Natural killer cell (primary cell): Measurements from ENCODE around the gene CD226. TPM values are rescaled to one million over a fixed set of nuclear protein-coding genes. Genes with fewer than 3 reads are reported as not detected.
"Not testable (repeated sequence)": the region's sequence is repeated elsewhere in the genome, so short reads cannot be mapped to it uniquely, and the experiment has no call there.

Experiments
- ATAC-seq, 3 donors: fragments of 150-1000 bp in 2 of 3; fragments of 200-7000 bp in 1 of 3; cut with Tn5 transposase; 1 replicate in 1 of 3; 2 replicates in 2 of 3; pipeline ENCODE4 v1.10.0; 2021; ENCODE audit warnings: mild to moderate bottlenecking in 2 of 3, moderate library complexity in 2 of 3
- DNase-seq, 2 donors: peaks; one replicate each; pipeline versions ENCODE4 v3.0.0 to v3.0.0-alpha.2; 2013 to 2021; ENCODE audit warnings: mixed read lengths in 1 of 2
- H3K27ac ChIP-seq: one replicate; pipeline ENCODE4 v1.5.1; 2013; ENCODE audit warnings: mild to moderate bottlenecking, low read length
- H3K27me3 ChIP-seq: one replicate; pipeline ENCODE4 v1.6.1; 2013; ENCODE audit warnings: low read length; ENCODE audit not compliant: control insufficient read depth, insufficient read depth
- H3K36me3 ChIP-seq: one replicate; pipeline ENCODE4 v1.6.1; 2013; ENCODE audit warnings: low read length; ENCODE audit not compliant: control insufficient read depth, insufficient read depth
- H3K4me1 ChIP-seq: one replicate; pipeline ENCODE4 v1.6.1; 2013; ENCODE audit warnings: low read length; ENCODE audit not compliant: control insufficient read depth, insufficient read depth
- H3K4me3 ChIP-seq: one replicate; pipeline ENCODE4 v1.5.1; 2013; ENCODE audit warnings: low read length
- H3K9me3 ChIP-seq: one replicate; pipeline ENCODE4 v1.6.1; 2013; ENCODE audit warnings: low read length; ENCODE audit not compliant: control insufficient read depth, insufficient read depth
- H3K27ac Mint-ChIP-seq, 2 donors: one replicate each; pipeline ENCODE4 v1.8.0; 2022; ENCODE audit warnings: mild to moderate bottlenecking in 2 of 2, mixed read lengths in 2 of 2, moderate library complexity in 1 of 2
- H3K27me3 Mint-ChIP-seq, 2 donors: one replicate each; pipeline ENCODE4 v1.8.0; 2022; ENCODE audit warnings: low read depth in 2 of 2, mixed read lengths in 2 of 2
- H3K36me3 Mint-ChIP-seq: one replicate; pipeline ENCODE4 v1.8.0; 2022; ENCODE audit warnings: mixed read lengths
- H3K4me1 Mint-ChIP-seq, 2 donors: one replicate each; pipeline ENCODE4 v1.8.0; 2022; ENCODE audit warnings: mixed read lengths in 2 of 2
- H3K4me3 Mint-ChIP-seq: one replicate; pipeline ENCODE4 v1.8.0; 2022; ENCODE audit warnings: mild to moderate bottlenecking, moderate library complexity, mixed read lengths
- H3K9me3 Mint-ChIP-seq, 2 donors: one replicate each; pipeline ENCODE4 v1.8.0; 2022; ENCODE audit warnings: mixed read lengths in 2 of 2
- WGBS: methylation state at CpG from one replicate; pipeline ENCODE4 v1.1.7; 2013; ENCODE audit warnings: missing lambda C conversion rate; ENCODE audit not compliant: insufficient coverage; 5-methylcytosine and 5-hydroxymethylcytosine counted together
- intact Hi-C: fragments of 100-400 bp; cut with micrococcal nuclease; formaldehyde crosslinking; loops from one replicate; pipeline ENCODE4 v1.14.2; 2022
- total RNA-seq, 4 donors: library from RNA; stranded (reverse); fragments of 120-200 nt in 1 of 4; gene quantifications; one replicate each; pipeline versions ENCODE4 v1.2.3 to v1.2.4, GENCODE V29; 2013 to 2022
- TF ChIP-seq, protein P1 (sequence below): fragments of 200-600 bp; IDR thresholded peaks from one replicate; pipeline ENCODE4 v1.8.0; 2022; ENCODE audit warnings: antibody characterized with exemption

The CD226 gene
- total RNA-seq, 3 donors from 2014 or later (not counting 1 experiment from before 2014, with no cell fraction given), result 151 to 178 (median 162) TPM

DNA sequence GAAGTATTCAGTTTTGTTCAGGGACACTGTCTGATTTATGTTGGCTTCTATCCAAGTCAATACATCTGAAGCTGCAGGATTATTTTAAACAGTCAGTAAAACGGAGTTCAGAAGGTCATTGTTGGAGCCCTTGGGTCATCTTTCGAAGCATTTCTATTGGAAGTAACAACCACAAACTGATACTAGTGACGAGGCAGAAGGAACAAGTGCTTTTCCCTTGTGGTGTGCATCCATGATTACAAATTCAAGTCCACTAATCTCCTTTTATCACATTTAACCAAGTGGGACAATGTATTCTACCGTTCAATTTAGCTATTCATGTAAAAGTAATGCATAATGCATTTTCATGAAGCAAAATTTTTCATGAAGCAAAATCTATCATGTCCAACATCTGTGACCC is 76.9 kb downstream of the CD226 start:
- Mint-ChIP-seq H3K4me3 (no peak overlapping the region), H3K4me1 (peaks cover 52 to 53% of the 10 kb centered on the region in 2 donors), H3K36me3 (peaks cover 8% of the 10 kb centered on the region), H3K9me3 (no peaks in the 10 kb centered on the region), H3K27ac (no peak overlapping the region), H3K27me3 (no peaks in the 10 kb centered on the region)
- peaks cover 15% of the 10 kb centered on the region for H3K4me1 ChIP-seq
- H3K27me3 ChIP-seq, result no peaks in the 10 kb centered on the region
- peaks cover 44% of the 10 kb centered on the region for H3K36me3 ChIP-seq
- TF ChIP-seq, protein P1, sequence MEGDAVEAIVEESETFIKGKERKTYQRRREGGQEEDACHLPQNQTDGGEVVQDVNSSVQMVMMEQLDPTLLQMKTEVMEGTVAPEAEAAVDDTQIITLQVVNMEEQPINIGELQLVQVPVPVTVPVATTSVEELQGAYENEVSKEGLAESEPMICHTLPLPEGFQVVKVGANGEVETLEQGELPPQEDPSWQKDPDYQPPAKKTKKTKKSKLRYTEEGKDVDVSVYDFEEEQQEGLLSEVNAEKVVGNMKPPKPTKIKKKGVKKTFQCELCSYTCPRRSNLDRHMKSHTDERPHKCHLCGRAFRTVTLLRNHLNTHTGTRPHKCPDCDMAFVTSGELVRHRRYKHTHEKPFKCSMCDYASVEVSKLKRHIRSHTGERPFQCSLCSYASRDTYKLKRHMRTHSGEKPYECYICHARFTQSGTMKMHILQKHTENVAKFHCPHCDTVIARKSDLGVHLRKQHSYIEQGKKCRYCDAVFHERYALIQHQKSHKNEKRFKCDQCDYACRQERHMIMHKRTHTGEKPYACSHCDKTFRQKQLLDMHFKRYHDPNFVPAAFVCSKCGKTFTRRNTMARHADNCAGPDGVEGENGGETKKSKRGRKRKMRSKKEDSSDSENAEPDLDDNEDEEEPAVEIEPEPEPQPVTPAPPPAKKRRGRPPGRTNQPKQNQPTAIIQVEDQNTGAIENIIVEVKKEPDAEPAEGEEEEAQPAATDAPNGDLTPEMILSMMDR, result no peak
- no peaks in the 10 kb centered on the region for H3K9me3 ChIP-seq
- H3K27ac ChIP-seq, result no peak overlapping the region
- no peak overlapping the region for H3K4me3 ChIP-seq
- WGBS, result 100% methylated on average over 4 of the region's 4 CpGs
- no peak for DNase-seq
- ATAC-seq, result no peak
- intact Hi-C loops, result no loop called here

DNA sequence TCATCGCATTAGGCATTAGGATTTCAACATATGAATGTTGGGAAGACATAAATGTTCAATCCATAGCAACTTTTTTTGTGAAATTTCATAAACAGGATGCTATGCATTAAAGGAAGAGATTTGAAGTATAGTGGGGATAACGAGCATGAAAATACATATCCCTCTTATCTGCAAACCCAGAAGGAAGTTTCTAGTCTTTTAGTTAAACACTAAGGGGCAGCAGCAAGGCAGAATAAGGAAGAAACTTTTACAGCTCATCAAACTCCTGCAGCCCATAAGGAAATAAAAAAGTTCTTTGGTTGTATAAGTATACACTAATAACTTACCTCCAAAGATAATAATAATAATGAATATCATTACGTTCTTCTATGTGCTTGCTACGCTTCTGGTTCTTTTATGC is 81.5 kb downstream of the CD226 start:
- Mint-ChIP-seq H3K27ac (peak overlapping the region in 1 of 2 donors; percentile 54), H3K9me3 (peaks cover 0 to 2% of the 10 kb centered on the region in 2 donors), H3K27me3 (no peaks in the 10 kb centered on the region), H3K4me3 (no peak overlapping the region), H3K4me1 (peaks cover 23 to 30% of the 10 kb centered on the region in 2 donors), H3K36me3 (peaks cover 30% of the 10 kb centered on the region)
- H3K27ac ChIP-seq, result no peak overlapping the region
- no peaks in the 10 kb centered on the region for H3K9me3 ChIP-seq
- H3K27me3 ChIP-seq, result no peaks in the 10 kb centered on the region
- ATAC-seq, result no peak
- intact Hi-C loops, result no loop called here
- TF ChIP-seq, protein P1, result no peak
- H3K4me3 ChIP-seq, result no peak overlapping the region
- H3K36me3 ChIP-seq, result peaks cover 70% of the 10 kb centered on the region
- no peaks in the 10 kb centered on the region for H3K4me1 ChIP-seq
- WGBS, result 95% methylated on average over 2 of the region's 4 CpGs
- DNase-seq, result no peak

DNA sequence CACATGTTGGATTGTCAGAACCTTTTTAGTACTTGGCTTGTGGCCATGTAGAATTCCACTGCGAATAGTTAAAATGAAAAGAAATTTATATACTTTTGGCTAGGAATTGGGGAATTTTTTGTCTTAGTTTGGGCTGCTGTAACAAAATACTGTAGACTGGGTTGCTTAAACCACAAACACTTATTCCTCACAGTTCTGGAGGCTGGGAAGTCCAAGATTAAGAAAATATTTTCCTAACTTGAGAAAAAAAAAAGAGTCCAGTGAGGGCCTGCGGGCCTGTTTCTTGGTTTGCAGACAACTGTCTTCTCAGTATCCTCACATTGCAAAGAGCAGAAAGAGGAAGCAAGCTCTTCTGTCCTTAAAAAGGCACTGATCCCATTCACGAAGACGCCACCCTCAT is 81.9 kb downstream of the CD226 start:
- Histone ChIP-seq H3K4me1 (no peaks in the 10 kb centered on the region), H3K4me3 (no peak overlapping the region), H3K27ac (no peak overlapping the region), H3K36me3 (peaks cover 69% of the 10 kb centered on the region), H3K9me3 (no peaks in the 10 kb centered on the region), H3K27me3 (no peaks in the 10 kb centered on the region)
- TF ChIP-seq, protein P1, result no peak
- Mint-ChIP-seq H3K27ac (peak overlapping the region in 1 of 2 donors; percentile 54), H3K4me1 (peaks cover 21 to 28% of the 10 kb centered on the region in 2 donors), H3K4me3 (no peak overlapping the region), H3K9me3 (peaks cover 0 to 2% of the 10 kb centered on the region in 2 donors), H3K27me3 (no peaks in the 10 kb centered on the region), H3K36me3 (peaks cover 30% of the 10 kb centered on the region)
- 45% methylated on average over 2 of the region's 4 CpGs for WGBS
- DNase-seq (no peak), ATAC-seq (no peak)
- intact Hi-C loops, result no loop called here

DNA sequence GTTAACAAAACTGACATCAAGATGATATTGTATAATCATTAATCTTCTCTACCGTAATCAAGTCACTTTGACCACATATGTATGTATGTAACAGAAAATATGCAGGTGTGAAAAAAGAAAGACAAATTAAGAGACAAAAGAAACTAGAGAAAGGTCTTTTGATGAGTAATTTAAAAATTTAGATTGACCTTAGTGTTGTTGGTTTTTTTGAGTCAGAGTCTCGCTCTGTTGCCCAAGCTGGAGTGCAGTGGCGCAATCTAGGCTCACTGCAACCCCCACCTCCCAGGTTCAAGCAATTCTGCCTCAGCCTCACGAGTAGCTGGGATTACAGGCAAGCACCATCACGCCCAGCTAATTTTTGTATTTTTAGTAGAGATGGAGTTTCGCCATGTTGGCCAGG is 82.9 kb downstream of the CD226 start:
- H3K4me1 ChIP-seq, H3K27me3 Mint-ChIP-seq, H3K4me3 ChIP-seq, DNase-seq, H3K27ac ChIP-seq, H3K27me3 ChIP-seq, intact Hi-C loops, H3K9me3 ChIP-seq, H3K9me3 Mint-ChIP-seq, ATAC-seq, H3K4me3 Mint-ChIP-seq: not testable (repeated sequence)
- Mint-ChIP-seq H3K36me3 (peaks cover 30% of the 10 kb centered on the region), H3K27ac (peak overlapping the region; percentile 29 to 75), H3K4me1 (peaks cover 21 to 28% of the 10 kb centered on the region in 2 donors)
- peaks cover 65% of the 10 kb centered on the region for H3K36me3 ChIP-seq
- WGBS, result 91% methylated on average over 5 of the region's 6 CpGs
